ENCODE results near the gene ARHGAP20.

DNA sequence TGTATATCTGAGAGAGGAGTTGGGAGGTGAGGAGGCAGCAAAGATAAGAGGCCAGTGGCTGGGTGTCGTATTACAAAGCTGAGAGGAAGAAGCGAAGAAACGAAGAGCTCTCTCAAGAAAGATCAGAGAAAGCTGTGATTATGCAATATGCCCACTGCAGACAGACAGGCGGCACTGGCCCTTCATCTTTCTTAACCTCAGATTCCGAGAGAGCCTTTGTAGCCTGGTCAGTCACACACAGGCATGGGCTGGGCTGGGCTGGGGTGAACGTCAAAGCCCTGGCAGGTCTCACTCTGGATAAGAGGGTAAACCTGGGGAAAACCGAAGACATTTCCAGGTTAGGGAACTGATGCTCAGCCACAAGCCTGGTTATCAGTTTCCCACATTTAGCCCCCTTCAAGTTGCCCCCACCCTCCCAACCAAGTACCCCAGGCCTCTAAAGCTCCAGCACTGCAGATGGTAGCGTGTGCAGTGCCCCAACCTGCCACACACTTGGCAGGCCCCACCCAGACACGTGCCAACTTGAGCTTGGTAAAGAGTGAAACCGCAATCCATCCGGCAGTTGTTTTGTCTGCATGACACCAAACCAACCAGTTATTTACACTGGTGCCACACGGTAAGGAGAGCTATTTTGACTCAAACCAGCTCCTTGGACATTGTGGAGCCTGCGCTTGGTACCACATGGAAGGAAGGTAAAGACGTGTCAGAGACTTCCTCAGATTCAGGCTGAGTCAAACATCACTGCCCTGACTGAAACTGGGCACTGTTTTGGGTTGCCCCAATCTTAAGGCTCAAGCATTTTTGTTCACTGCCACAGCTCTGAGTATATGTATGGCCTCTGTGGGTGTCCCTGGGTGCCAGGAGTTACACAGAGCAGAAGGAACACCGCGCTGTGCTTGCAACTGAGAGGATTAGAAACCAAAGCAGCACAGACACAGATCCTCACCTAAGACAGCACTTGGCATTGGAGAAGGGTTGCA is 146.6 kb downstream of the ARHGAP20 start:
- TF ChIP-seq, protein P1, sequence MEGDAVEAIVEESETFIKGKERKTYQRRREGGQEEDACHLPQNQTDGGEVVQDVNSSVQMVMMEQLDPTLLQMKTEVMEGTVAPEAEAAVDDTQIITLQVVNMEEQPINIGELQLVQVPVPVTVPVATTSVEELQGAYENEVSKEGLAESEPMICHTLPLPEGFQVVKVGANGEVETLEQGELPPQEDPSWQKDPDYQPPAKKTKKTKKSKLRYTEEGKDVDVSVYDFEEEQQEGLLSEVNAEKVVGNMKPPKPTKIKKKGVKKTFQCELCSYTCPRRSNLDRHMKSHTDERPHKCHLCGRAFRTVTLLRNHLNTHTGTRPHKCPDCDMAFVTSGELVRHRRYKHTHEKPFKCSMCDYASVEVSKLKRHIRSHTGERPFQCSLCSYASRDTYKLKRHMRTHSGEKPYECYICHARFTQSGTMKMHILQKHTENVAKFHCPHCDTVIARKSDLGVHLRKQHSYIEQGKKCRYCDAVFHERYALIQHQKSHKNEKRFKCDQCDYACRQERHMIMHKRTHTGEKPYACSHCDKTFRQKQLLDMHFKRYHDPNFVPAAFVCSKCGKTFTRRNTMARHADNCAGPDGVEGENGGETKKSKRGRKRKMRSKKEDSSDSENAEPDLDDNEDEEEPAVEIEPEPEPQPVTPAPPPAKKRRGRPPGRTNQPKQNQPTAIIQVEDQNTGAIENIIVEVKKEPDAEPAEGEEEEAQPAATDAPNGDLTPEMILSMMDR (IDR thresholded peaks at IDR 0.05; ENCODE audit: low read length): no peak
- TF ChIP-seq EZH2phosphoT487 (IDR thresholded peaks at IDR 0.05; ENCODE audit: low read length): no peak
- TF ChIP-seq EZH2 (optimal IDR thresholded peaks at IDR 0.05; ENCODE audit: low read depth, low read length): no peak
